Activated CD4-positive, CD25-positive, alpha-beta regulatory T cell (primary cell): ENCODE data around the gene CDH4.

Experiments
- DNase-seq, 4 experiments: peaks; one replicate each; lab custom pipeline; 2025; lab: John Stamatoyannopoulos, UW

CDH4 gene

DNA sequence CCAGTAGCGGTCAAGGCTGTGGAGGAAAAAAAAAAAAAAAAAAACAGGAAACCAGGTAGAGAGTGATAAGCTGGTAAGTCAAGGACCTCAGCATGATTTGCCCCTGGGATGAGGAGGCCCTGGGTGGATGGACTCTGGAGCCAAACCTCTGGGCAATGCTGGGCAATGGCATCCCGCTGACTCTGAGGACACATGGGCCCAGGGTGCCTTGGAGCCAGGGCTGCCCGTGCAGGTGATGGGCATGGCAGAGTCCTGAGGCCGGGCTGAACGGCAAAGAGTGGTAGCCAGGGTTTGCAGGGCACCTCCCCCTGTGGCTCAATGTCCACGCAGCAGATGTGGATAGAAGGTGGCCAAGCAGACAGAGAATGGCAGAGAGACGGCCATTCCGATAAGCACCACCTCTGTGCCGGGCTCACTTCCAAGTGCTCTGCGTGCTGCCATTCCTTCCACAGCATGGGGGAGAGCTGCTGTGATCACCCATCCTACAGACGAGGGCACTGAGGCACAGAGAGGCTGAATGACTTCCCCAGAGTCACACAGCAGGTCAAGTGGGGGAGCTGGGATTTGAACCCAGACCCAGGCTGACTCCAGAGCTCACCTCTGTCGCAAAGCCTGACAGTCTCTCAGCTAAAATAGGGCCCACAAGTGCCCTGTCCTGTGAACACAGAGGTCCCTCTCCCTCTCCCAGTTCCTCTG is 353.9 kb downstream of the CDH4 start:
- DNase-seq = no peak

DNA sequence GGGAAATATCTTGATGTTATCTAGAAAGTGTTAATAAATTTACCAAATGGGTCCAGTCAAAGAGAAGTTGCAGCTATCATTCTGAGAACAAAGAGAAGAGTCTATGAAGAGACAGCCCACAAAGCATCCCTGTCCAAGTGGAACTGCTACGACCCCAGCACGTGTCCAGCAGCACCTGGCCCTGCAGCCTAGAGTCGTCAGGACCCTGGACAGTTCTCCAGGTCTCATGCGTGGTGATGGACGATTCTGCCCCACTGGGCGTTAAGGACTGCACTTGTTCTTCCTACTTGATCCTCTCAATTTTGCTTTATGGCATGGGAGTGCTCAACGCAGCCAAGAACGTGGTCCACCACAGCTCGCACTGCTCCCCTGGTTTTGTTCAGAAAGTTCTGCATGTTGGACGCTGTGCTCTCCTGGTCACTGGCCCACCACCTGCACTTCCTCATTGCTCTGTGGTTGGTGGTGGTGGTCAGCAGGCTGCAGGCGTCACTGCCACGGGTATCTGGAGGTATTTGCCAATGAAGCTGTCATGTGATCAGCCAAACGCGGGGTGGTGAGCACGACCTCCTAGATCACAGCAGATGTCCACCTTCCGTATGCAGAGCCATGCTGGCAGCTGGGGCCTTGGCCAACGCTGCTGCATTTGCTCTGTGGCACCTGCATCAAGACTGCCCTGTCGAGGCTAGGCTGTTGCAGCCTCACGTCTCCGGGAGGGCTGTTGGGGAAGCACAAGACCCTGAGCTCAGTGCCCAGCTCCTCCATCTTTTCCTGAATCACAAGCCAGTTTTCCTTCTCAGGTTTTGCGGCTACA is 356.4 kb downstream of the CDH4 start:
- no peak for DNase-seq

DNA sequence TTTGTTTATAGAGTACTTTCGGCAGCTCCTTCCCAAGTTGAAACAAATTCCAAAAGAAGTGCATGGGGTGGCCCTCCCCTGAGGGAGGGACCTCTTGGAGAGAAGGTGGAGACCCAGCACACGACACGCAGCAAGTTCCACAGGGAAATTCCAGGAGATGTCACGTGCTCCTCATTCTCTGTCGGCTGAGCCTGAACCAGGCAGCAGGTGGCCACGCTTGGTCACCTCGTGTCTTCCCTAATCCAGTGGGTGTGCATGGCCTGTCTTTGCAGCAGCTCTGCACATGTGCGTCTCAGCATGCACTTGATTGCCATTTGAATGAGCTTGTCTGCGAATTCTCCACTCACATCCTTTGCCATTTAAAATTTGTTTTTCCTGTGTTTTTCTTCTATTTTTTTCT is 357.4 kb downstream of the CDH4 start:
- no peak for DNase-seq

DNA sequence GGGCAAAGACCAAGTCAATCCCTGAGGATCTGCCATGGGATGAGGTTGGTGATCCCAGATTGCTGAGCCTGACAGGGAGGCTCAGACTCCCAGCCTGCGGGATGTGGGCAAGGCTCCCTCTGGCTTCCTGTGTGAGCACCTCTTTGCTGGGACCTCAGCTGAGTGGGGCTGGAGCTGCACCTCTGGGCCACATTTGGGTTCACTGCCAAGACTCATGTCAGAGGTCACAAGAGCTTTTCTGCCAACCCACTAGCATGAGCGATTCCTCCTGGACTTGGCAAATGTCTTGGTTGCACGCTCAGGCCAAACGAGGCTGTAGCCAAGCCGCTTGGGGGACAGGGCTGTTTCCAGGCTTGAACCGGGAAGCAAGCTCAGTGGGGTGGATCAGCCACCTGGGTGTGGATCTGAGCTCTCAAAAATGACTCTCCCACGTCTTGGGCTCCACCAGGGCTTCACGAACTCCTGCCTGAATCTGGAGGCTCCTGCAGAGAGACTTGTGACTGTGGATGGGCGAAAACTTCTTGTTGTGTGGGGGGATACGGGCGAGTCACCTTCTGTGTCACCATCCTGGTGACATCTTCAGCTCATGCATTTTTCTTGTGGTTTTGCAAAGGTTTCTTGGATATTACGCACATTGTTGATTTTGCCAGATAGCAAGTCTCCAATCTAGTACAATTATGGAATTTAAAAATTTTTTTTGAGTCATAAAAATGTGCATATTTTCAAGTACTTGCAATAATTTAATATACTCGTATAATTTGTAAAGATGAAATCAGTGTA is 359.5 kb downstream of the CDH4 start:
- DNase-seq = no peak

DNA sequence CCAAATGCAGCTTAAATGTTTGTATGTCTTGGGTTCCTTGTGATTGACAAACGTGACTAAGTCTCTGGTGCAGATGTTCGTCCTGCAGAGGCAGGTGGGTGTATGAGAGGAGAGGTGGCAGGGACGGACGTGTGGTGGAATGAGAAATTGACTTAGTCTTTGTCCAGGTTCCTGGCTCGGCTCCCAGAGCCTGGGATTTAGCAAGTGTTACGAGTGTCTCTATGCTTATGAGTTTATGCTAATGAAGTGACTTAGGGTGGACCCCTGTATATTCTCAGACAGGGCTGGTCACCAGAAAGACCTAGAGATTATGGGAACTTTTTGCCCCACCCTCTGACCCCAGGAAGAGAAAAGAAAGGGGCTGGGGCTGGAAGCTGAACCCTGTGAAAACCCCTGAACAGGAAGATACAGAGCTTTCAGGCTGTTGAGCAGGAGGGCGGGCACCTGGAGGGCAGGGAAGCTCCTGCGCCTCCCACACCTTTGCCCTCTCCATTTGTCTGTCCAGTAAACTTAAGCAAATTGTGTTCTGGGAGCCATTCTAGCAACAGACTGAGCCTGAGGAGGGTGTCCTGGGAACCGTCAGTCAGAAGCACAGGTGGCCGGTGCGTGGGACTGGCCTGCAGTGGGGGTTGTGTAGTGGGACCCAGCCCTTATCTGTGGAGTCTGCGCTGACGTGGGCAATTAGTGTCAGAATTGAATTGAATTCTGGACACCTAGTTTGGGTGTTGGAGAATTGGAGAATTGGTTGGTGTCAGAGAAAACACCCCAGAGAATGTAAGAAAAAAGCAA is 362.1 kb downstream of the CDH4 start:
- DNase-seq = no peak

DNA sequence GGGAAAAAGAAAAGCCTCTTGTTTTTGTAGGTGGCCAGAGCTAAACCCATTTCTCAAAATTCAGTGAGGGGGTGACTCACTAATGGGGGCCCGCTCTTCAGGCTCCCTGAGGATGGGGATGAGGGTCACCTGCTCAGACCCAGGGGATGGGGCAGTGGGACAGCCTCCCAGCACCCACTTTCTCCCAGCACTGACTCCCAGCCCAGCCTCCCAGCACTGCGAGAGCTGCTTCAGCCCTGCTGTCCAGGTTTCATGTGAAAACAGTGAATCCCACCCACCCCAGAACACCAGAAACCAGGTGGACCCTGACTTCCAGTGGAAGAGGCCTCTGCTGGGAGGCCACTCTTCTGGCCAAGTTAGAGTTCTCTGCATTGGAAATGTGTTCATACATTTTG is 362.6 kb downstream of the CDH4 start:
- DNase-seq = no peak

DNA sequence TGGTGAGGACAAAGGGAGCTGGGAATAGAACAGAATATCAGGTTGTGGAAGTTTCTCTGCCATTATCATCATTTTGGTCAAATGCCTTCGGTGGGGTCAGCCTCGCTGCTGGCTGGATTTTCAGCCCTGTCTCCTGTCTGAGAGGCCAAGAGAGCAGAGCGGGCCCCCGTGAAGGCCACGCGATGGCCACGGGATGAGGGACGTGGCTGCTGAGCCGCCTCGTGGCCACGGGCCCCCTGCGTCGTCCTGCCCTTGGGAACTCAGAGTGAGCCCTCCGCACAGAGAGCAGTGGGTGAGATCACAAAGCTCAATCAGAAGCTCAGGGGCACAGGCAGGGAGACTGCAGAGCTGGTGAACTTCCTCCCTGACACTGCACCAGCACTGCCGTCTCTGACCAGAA is 363.7 kb downstream of the CDH4 start:
- no peak for DNase-seq

DNA sequence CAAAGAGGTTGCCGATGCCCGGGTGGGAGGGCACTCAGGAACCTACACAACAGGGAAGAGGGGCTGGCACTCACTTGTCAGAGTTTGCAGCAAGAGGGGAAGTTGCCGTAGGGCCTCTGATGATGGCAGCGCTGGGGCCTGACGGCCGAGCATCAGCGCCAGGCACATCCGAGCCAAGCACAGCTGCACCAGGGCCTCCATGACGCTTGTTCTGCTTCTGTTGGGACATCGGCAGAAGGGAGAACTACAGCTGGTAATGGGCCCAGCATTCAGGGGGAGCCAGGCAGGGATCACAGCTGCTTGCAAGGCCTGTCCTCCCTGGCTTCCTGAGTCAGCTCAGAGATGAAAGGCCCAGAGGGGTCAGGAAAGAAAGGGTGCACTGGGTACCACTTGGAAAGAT is 367.7 kb downstream of the CDH4 start:
- DNase-seq = no peak

DNA sequence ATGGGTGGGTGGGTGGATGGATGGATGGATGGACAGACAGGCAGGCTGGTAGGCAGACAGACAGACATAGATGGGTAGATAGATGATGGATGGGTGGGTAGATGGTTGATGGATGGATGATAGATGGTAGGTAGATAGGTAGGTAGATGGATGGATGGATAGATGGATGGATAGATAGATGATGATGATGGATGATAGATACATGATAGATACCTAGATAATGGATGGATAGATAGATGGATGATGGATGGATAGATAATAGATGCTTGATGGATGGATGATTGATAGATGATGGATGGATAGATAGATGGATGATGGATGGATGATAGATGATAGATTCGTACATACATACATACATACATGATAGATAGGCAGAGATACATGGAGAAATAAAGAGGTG is 368.1 kb downstream of the CDH4 start:
- DNase-seq = no peak

DNA sequence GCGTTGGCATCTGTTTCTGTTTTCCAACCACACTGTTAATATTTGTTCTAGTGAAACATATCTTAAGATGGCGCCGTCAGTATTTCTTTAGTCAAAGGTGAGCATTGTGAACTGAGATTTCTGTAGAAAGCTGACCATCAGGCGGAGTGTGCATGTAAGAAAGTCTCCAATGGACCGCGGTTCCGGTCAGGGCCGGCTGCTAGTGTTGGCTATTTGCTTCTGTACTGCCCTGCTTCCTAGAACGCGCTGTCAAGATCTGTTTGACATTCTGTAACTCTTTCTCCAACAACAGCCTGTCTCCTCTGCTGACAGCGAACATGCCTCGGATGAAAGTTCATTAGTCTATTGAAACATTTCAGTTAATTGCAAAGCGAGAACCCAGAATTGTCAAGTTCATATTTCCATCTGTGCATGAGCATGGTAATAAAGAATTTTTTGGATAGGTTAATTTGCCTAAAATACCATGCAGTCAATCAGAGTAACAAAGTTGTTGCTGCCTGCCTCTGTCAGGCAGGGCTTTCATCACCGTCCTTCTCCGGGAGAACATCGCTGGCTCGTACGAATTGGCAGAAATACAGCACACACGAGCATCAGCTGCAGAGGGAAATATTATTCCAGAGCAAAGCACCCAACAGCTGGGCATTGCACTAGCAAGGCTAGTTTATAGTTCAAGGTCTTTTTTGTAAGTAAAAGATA is 369.1 kb downstream of the CDH4 start:
- DNase-seq = no peak

DNA sequence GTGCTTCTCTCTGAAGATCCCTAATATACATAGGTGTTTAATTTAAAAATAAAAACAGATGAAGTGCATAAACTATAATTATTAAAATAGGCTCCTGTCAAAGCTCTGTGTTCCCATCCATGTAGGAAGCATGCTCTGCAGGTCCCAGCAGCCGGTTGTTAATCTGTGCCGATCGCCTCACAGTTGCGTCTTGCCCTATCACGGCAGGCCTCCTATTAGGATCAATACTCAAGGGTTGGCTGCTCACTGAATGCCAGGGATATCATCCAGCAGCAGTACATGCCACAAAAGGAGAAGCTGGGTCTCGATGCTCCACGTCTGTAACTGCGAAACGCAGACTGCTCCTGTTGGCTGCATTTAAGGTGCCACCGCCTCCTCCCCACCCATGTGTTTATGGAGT is 369.8 kb downstream of the CDH4 start:
- DNase-seq = no peak

DNA sequence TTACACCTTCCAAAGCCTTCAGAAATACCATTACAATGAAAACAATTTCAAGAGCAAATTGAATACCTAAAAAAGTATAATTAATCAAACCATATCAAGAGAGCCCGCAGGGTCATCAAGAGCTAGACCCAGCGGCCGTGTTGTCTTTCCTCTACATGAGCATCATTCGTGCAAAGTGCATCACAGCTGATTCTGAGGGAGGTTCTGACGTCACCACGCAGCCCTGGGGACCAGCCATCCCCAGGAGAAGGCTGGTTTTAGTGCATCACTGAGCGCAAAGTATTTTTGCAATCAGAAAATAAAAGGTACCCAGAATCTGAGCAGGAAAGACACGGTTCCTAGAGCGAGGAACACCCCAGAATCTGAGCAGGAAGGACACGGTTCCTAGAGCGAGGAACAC is 371.4 kb downstream of the CDH4 start:
- no peak for DNase-seq

DNA sequence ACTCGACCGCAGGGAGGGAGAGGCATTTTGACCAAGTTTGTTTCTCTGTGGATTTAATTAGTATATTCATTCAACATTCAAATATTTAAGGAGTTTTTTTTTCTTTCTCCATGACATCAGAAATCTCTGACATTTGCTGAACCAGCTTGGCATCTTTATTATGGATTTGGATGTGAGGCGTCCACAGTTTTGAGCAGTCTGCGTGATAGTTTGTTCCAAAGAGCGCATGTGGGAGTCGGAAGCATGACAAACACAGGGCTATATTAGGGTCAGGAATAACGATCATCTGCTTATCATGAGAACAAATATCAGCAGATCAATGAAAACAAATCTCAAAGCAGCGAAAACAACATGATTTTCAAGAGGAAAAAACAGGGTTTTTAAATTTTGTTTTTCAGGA is 373.2 kb downstream of the CDH4 start:
- DNase-seq = no peak

DNA sequence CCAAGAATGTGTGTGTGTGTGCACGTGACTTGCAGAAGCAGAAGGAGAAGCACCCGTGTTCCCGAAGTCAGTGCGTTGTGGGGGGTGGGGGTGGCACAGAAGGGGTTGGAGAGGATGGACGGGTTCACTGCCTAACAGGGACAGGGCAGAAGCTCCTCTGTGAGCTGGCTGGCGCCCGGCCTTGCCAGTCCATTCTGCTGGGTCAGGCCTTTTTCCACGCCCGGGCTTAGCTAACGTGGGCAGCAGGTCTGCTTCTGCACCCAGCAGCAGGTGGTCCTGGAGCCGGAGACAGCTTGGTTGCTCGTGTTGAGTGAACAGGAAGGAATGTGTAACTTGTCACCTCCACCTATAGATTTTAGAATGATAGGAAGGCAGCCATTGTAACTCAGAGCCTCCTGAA is 374.4 kb downstream of the CDH4 start:
- no peak for DNase-seq

DNA sequence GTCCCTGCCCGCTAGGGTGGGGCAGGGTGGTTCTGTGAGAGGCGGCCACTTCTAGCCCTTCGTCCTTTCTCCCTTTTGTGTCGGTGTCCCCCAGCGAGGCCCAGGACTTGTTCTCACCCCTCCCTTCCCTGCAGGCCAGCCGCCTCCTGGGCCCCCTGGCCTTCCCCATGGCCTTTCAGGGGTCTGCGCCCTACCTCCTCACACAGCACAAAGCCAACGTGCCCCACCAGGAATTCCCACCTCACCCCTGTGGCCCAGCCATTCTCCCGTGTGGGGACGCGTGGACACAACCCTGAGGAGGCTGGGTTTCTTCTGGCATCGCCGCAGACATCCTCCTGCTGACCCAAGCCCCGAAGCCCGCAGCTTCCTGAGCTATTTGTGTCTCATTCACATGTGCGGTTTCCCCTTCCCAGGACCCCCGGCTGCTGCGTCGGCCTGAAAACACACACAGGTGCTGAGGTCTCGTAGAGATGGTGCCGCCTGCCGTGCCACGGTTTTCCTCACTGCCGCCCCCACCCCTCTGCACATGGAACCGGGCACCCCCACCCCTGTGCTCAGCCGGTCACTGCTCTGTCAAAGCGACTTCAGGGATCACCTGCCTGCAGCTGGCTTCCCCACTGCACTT is 375.8 kb downstream of the CDH4 start:
- DNase-seq = no peak

DNA sequence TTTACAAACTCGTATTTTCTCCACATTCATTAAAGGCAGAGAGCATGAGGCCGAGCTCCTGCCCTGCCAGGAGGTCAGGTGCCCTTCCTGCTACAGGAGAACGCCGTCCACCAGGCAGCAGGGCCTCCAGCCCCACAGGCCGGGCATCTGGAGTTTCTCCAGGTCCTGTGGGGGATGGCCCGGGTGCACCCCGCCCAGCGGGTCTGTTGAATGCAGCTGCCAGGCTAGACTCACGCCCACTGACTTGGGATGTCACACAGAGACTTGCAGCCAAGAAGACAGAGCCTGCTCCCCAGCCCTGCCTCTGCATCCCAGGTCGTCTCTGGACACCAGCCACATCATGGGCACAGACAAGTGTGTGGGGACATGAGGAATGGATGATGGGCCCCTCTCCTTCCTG is 376.4 kb downstream of the CDH4 start:
- DNase-seq = no peak

DNA sequence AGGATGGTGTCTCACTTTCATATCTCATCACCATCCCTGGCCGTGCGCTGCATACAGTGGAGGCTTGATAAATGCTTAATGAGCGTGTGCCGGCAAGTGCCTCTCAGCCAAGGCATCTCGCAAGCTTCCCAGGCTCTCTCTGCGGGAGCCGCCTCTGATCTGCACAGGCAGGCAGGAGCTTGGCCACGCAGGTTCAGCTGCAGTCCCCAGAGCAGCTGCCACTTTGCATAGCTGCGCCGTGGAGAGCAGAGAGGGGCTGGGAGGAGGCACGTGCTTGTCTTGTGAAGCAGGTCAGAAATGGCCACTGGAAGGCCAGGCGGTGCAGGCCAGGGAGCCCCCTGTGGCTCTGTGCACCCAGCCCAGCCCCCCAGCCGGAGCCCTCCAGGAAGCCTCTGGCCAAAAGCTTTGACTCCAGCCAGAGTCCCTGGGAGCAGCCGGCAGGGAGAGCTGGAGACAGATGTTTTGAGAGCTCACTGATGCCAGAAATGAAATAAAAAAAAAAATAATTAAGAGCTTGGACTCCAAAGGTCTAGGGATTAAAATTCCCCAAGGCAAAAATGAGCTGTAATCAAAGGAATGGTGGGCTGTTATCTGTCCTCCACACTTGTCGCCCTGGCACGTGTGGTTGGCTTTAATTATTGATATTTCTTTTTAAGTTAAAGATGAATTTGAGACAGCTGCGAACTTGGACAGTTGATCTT is 377.0 kb downstream of the CDH4 start:
- DNase-seq = no peak

DNA sequence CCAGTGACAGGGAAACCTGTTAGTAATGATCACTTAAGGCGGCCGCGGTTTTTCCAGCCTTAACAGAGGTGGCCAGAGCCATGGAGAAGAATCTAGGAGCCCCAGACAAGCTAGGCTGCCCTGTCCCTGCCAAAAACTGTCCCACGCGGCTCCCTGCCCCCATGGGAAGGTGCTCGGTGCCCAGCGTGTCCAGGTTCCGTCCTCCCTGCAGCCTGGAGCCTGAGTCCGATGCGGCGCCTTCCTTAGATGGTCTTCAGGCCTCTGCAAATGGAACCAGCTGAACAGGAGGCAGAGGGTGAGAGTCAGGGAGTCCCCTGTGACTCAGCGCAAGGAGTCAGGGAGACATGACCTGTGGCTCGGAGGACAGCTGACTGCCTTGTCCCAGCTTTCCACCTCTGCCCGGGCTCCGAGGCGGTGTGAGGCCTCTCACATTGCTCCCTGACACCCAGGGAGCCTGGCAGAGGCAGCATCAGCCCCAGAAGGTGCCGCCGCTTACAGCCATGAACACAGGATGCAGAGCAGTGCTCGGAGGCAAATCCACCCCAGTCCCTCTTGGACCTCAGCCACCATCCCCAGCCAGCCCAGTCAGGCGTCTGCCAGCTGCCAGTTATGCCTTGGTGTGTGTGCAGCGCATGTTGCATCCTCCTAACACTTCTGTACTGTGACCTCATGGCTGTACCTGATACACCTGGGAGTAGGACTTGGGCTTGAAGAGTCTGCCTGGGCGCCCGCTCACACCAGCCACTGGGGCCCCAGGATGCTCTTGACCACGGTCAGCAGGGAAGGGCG is 377.7 kb downstream of the CDH4 start:
- DNase-seq = no peak

DNA sequence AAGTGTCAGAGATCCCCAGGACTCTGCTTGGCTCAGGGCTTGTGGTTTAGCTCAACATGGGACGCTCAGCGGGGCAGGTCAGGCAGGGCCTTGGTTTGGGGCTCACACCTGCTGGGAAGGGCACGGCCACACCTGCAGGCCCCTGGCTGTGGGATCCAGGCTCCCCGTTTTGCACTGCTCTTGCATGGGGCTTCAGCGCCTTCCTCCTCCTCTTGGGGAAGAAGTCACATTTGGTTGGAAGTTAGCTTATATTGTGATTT is 378.3 kb downstream of the CDH4 start:
- no peak for DNase-seq

DNA sequence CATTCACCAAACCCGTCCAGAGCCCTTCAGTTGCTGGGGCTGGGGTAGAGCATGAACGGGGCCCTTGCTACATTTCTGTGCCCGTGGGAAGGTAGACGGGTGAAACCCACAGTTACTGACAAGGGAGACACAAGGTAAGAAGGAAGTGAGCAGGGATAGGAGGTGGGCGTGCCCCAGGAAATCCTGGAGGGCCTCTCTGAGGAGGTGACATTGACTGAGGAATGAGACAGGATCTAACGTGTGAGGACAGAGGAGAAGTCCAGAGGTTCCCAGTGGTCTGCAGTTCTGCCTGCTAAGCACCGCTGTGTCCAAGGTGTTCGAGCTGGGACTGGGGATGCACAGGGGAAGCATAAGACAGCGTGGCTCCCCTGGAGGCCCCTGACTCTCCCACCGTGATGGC is 378.8 kb downstream of the CDH4 start:
- DNase-seq = no peak
